ENCODE measurements around the gene DEPDC4. TPM values are rescaled to one million over a fixed set of nuclear protein-coding genes. Genes with fewer than 3 reads are reported as not detected.
A peak's percentile ranks its signal among the peaks of the same experiment; 100 is the strongest.

Gene DEPDC4
- total RNA-seq, 1 experiment from 2014 or later, result 4.9 TPM

DNA sequence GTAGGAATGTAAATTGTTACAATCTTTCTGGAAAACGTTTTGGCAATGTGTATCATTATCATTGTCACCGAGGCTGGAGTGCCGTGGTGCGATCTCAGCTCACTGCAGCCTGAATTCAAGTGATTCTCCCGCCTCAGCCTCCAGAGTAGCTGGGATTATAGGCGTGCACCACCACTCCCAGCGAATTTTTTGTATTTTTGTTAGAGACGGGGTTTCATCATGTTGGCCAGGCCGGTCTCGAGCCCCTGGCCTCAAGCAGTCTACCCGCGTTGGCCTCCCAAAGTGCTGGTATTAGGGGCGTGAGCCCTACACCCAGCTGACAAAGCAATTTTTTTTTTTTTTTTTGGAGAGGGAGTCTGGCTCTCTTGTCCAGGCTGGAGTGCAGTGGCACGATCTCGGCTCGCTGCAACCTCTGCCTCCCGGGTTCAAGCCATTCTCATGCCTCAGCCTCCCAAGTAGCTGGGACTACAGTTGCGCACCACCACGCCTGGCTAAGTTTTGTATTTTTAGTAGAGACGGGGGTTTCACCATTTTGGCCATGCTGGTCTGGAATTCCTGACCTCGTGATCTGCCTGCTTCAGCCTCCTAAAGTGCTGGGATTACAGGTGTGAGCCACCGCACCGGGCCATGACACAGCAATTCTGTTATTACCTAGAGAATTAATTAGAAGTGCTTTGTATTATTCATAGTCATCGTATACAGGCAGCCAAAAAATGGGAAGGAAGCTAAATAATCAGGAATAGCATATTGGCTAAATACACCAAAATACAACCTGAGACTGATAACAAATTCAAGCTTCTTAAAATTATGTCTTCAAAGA lies 65.1 kb downstream of the DEPDC4 start:
- H3K36me3 ChIP-seq (ENCODE audit: control insufficient read depth, insufficient read depth, low read length), result no peaks in the 10 kb centered on the region
- ChIA-PET POLR2A (no interaction called here), CTCF (no interaction called here)
- Mint-ChIP-seq H3K27ac (ENCODE audit: unreplicated experiment) (peak overlapping the region; percentile 48), H3K4me1 (ENCODE audit: low read depth, unreplicated experiment) (no peaks in the 10 kb centered on the region), H3K9me3 (ENCODE audit: unreplicated experiment) (no peaks in the 10 kb centered on the region), H3K36me3 (ENCODE audit: insufficient read depth, unreplicated experiment) (peaks cover 21% of the 10 kb centered on the region), H3K4me3 (ENCODE audit: unreplicated experiment) (peak overlapping the region; percentile 88), H3K27me3 (ENCODE audit: insufficient read depth, unreplicated experiment) (no peaks in the 10 kb centered on the region)
- TF ChIP-seq CTCF (IDR thresholded peaks at IDR 0.05; ENCODE audit: insufficient read depth in 1 of 2, low read depth in 1 of 2, low read length in 1 of 2, severe bottlenecking in 1 of 2, unreplicated experiment in 1 of 2), result no peak
- peak overlapping the region; percentile 65 for H3K4me3 ChIP-seq (ENCODE audit: low read depth, low read length)
- no TSS peak for BruUV-seq (replicated peaks)
- H3K4me1 ChIP-seq, result peaks cover 7% of the 10 kb centered on the region
- no peaks in the 10 kb centered on the region for H3K27me3 ChIP-seq (replicated peaks; ENCODE audit: control insufficient read depth, insufficient read depth, low read length)
- DNase-seq, result no peak
- intact Hi-C loops (cut with micrococcal nuclease; ENCODE audit: unreplicated experiment), result loop anchor here (2.0 to 5.0 kb wide), 2 partner anchors 60 to 65 kb away; partner anchors contain the start of genes BLTP3B, DEPDC4 and SCYL2
- no peaks in the 10 kb centered on the region for H3K9me3 ChIP-seq

GRCh38 chr12:100200463-100201181 lies 66.3 kb downstream of the DEPDC4 start, which contains the start of gene ACTR6:
Gene ACTR6, plus strand, starts transcription at chr12:100200815. Its CDS starts 37 bp downstream, at chr12:100200852.
- H3K27ac Mint-ChIP-seq (ENCODE audit: unreplicated experiment), result peak within 1 kb of the TSS; percentile 48
- no peaks in the 10 kb centered on the region for H3K9me3 ChIP-seq
- no peaks in the 10 kb centered on the region for H3K9me3 Mint-ChIP-seq (ENCODE audit: unreplicated experiment)
- BruUV-seq (replicated peaks), result TSS peak; percentile 89
- no peaks in the 10 kb centered on the region for H3K27me3 ChIP-seq (replicated peaks; ENCODE audit: control insufficient read depth, insufficient read depth, low read length)
- intact Hi-C loops (cut with micrococcal nuclease; ENCODE audit: unreplicated experiment), result loop anchor here (1.0 to 5.0 kb wide), 3 partner anchors 29 to 66 kb away; partner anchors contain the start of genes BLTP3B, DEPDC4 and SCYL2
- H3K27me3 Mint-ChIP-seq (ENCODE audit: insufficient read depth, unreplicated experiment), result no peaks in the 10 kb centered on the region
- DNase-seq, result peak; percentile 94
- ChIA-PET CTCF (interaction anchor here (0.5 to 1.1 kb wide), 5 partner anchors 13 to 1636 kb away, joined by 3 to 8 read pairs (median 3); no protein-coding TSS in a partner anchor), POLR2A (interaction anchor here (0.5 to 1.0 kb wide), 5 partner anchors 13 to 136 kb away, joined by 3 to 4 read pairs (median 3); partner anchors contain the start of genes DEPDC4 and SCYL2)
- peak within 1 kb of the TSS; percentile 65 for H3K4me3 ChIP-seq (ENCODE audit: low read depth, low read length)
- TF ChIP-seq CTCF (IDR thresholded peaks at IDR 0.05; ENCODE audit: insufficient read depth in 1 of 2, low read depth in 1 of 2, low read length in 1 of 2, severe bottlenecking in 1 of 2, unreplicated experiment in 1 of 2), result no peak
- peaks cover 7% of the 10 kb centered on the region for H3K4me1 ChIP-seq
- H3K4me3 Mint-ChIP-seq (ENCODE audit: unreplicated experiment), result peak within 1 kb of the TSS; percentile 88
- no peaks in the 10 kb centered on the region for H3K4me1 Mint-ChIP-seq (ENCODE audit: low read depth, unreplicated experiment)
- peaks cover 16% of the 10 kb centered on the region for H3K36me3 Mint-ChIP-seq (ENCODE audit: insufficient read depth, unreplicated experiment)
- no peaks in the 10 kb centered on the region for H3K36me3 ChIP-seq (ENCODE audit: control insufficient read depth, insufficient read depth, low read length)

Data from Caco-2 (cell line).